ENCODE data around the gene EYS. TPM values are rescaled to one million over a fixed set of nuclear protein-coding genes. Genes with fewer than 3 reads are reported as not detected.

The EYS gene
- total RNA-seq, 2 donors from 2014 or later = not detected

- no peaks in the 10 kb centered on the region for H3K27me3 Mint-ChIP-seq
- ATAC-seq (replicated peaks) = no peak
- no peak overlapping the region for H3K27ac Mint-ChIP-seq
- no peaks in the 10 kb centered on the region for H3K4me1 Mint-ChIP-seq
- H3K9me3 Mint-ChIP-seq = peaks cover 17% of the 10 kb centered on the region
- H3K4me3 Mint-ChIP-seq = no peak overlapping the region
- no peaks in the 10 kb centered on the region for H3K36me3 Mint-ChIP-seq (ENCODE audit: low read depth)
Observed at GRCh38 chr6:65000815-65001214, 706.2 kb downstream of the EYS start.

GRCh38 chr6:64998204-64998603 is 708.8 kb downstream of the EYS start:
- H3K4me1 Mint-ChIP-seq = no peaks in the 10 kb centered on the region
- H3K4me3 Mint-ChIP-seq = no peak overlapping the region
- no peaks in the 10 kb centered on the region for H3K36me3 Mint-ChIP-seq (ENCODE audit: low read depth)
- H3K9me3 Mint-ChIP-seq = peaks cover 8% of the 10 kb centered on the region
- no peaks in the 10 kb centered on the region for H3K27me3 Mint-ChIP-seq
- H3K27ac Mint-ChIP-seq = no peak overlapping the region
- no peak for ATAC-seq (replicated peaks)

DNA sequence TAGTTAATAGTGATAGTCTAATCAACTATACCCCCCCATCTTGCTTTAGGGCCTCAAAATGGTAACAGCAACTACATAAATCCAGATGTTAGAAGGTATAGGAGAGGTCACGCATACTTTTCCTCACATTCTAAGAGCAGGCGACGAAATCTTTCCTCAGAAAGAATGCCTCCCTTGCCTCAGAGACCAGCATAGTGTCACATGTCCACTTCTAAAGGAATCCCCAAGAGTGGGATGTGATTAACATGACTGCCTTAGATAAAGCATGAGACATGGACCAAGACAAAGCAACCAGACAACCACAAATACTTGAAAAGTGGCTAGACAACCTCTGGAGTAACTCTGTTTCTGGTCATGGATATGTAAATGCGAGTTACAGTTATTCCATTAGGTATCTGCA is 710.7 kb downstream of the EYS start:
- peaks cover 8% of the 10 kb centered on the region for H3K9me3 Mint-ChIP-seq
- no peaks in the 10 kb centered on the region for H3K36me3 Mint-ChIP-seq (ENCODE audit: low read depth)
- no peaks in the 10 kb centered on the region for H3K4me1 Mint-ChIP-seq
- no peaks in the 10 kb centered on the region for H3K27me3 Mint-ChIP-seq
- H3K4me3 Mint-ChIP-seq = no peak overlapping the region
- no peak overlapping the region for H3K27ac Mint-ChIP-seq
- ATAC-seq (replicated peaks) = no peak

- Mint-ChIP-seq H3K27me3 (no peaks in the 10 kb centered on the region), H3K27ac (no peak overlapping the region), H3K4me1 (no peaks in the 10 kb centered on the region), H3K9me3 (no peaks in the 10 kb centered on the region), H3K36me3 (ENCODE audit: low read depth) (no peaks in the 10 kb centered on the region), H3K4me3 (no peak overlapping the region)
- no peak for ATAC-seq (replicated peaks)
Observed at GRCh38 chr6:64990652-64991304, 716.2 kb downstream of the EYS start.

GRCh38 chr6:64988148-64988547 is 718.9 kb downstream of the EYS start:
- Mint-ChIP-seq H3K4me1 (no peaks in the 10 kb centered on the region), H3K36me3 (ENCODE audit: low read depth) (no peaks in the 10 kb centered on the region), H3K4me3 (no peak overlapping the region), H3K9me3 (no peaks in the 10 kb centered on the region), H3K27ac (no peak overlapping the region), H3K27me3 (no peaks in the 10 kb centered on the region)
- no peak for ATAC-seq (replicated peaks)

- Mint-ChIP-seq H3K27ac (no peak overlapping the region), H3K9me3 (no peaks in the 10 kb centered on the region), H3K4me1 (no peaks in the 10 kb centered on the region), H3K27me3 (no peaks in the 10 kb centered on the region), H3K36me3 (ENCODE audit: low read depth) (no peaks in the 10 kb centered on the region), H3K4me3 (no peak overlapping the region)
- no peak for ATAC-seq (replicated peaks)
Observed at GRCh38 chr6:64987066-64987465, 720.0 kb downstream of the EYS start.

DNA sequence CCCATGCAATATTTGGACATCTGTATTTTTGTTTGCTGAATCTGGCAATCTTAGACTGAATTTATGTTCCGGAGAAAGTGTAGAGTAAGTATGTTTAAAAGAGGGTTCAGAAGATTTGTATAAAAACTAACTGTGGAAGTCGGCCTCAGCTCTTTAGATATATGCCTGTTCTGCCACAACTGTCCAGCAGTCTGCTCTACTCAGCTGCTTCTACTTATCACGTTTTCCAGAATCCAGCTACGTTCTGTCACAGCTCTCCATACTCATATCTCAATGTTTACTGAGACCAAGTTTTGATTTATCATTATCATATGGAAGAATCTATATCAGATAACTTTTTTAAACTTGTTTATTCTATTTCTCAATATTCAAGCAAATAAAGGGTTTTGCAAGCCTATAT is 721.3 kb downstream of the EYS start:
- H3K9me3 Mint-ChIP-seq = no peaks in the 10 kb centered on the region
- H3K27me3 Mint-ChIP-seq = no peaks in the 10 kb centered on the region
- no peaks in the 10 kb centered on the region for H3K4me1 Mint-ChIP-seq
- no peaks in the 10 kb centered on the region for H3K36me3 Mint-ChIP-seq (ENCODE audit: low read depth)
- no peak overlapping the region for H3K4me3 Mint-ChIP-seq
- no peak for ATAC-seq (replicated peaks)
- no peak overlapping the region for H3K27ac Mint-ChIP-seq

- Mint-ChIP-seq H3K9me3 (no peaks in the 10 kb centered on the region), H3K27me3 (no peaks in the 10 kb centered on the region), H3K36me3 (ENCODE audit: low read depth) (no peaks in the 10 kb centered on the region), H3K27ac (no peak overlapping the region), H3K4me1 (no peaks in the 10 kb centered on the region), H3K4me3 (no peak overlapping the region)
- no peak for ATAC-seq (replicated peaks)
Observed at GRCh38 chr6:64984948-64985347, 722.1 kb downstream of the EYS start.

- Mint-ChIP-seq H3K27ac (no peak overlapping the region), H3K4me3 (no peak overlapping the region), H3K36me3 (ENCODE audit: low read depth) (no peaks in the 10 kb centered on the region), H3K27me3 (no peaks in the 10 kb centered on the region), H3K9me3 (peaks cover 4% of the 10 kb centered on the region), H3K4me1 (no peaks in the 10 kb centered on the region)
- ATAC-seq (replicated peaks) = no peak
Observed at GRCh38 chr6:64983089-64983488, 723.9 kb downstream of the EYS start.

DNA sequence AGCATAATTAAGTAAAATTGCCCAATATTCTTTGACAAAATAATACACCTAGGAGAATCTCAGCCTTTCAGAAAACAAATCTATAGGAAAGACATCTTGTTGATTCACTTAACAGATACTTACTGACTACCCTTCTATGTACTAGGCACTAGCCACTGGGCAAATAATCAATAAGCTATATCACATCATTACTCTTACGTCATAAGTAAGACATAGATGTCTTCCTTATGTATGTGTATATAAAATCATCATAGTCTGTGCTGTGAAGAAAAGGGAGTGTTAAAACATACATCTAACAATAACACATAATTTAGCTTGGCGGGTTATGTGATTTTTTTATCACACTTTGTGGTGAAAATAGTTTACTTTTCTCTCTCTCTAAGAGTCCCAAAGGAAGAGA is 733.9 kb downstream of the EYS start:
- H3K4me3 Mint-ChIP-seq = no peak overlapping the region
- no peaks in the 10 kb centered on the region for H3K27me3 Mint-ChIP-seq
- peaks cover 14% of the 10 kb centered on the region for H3K9me3 Mint-ChIP-seq
- H3K36me3 Mint-ChIP-seq (ENCODE audit: low read depth) = no peaks in the 10 kb centered on the region
- no peaks in the 10 kb centered on the region for H3K4me1 Mint-ChIP-seq
- no peak for ATAC-seq (replicated peaks)
- H3K27ac Mint-ChIP-seq = no peak overlapping the region

DNA sequence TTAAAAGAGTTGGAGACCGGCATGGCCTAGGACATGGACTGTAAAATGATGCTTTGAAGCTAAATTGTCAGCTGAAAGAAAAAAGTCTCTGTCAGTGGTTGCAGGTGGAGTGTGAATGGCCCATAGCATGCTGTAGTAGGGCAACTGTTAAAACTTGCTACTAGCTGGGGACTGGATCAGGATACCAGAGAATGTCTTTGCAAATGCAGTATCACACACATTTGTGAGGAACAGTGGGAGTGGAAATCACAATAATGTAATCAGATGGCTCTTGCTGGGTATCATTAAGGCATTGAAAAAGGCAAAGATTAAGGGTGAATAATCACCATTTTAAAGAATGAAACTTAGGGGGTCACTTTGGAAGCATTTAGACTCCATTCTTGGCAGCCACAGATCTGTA is 737.9 kb downstream of the EYS start:
- Mint-ChIP-seq H3K27ac (no peak overlapping the region), H3K4me1 (no peaks in the 10 kb centered on the region), H3K36me3 (ENCODE audit: low read depth) (no peaks in the 10 kb centered on the region), H3K4me3 (no peak overlapping the region), H3K27me3 (no peaks in the 10 kb centered on the region), H3K9me3 (peaks cover 15% of the 10 kb centered on the region)
- ATAC-seq (replicated peaks) = no peak

GRCh38 chr6:64955435-64955848 is 751.6 kb downstream of the EYS start:
- Mint-ChIP-seq H3K9me3 (peaks cover 21% of the 10 kb centered on the region), H3K27me3 (no peaks in the 10 kb centered on the region), H3K4me3 (no peak overlapping the region), H3K4me1 (no peaks in the 10 kb centered on the region), H3K36me3 (ENCODE audit: low read depth) (no peaks in the 10 kb centered on the region), H3K27ac (no peak overlapping the region)
- ATAC-seq (replicated peaks) = no peak

GRCh38 chr6:64949257-64949656 is 757.8 kb downstream of the EYS start:
- H3K4me3 Mint-ChIP-seq = no peak overlapping the region
- ATAC-seq (replicated peaks) = no peak
- no peaks in the 10 kb centered on the region for H3K36me3 Mint-ChIP-seq (ENCODE audit: low read depth)
- no peaks in the 10 kb centered on the region for H3K4me1 Mint-ChIP-seq
- H3K9me3 Mint-ChIP-seq = peaks cover 12% of the 10 kb centered on the region
- H3K27me3 Mint-ChIP-seq = no peaks in the 10 kb centered on the region
- H3K27ac Mint-ChIP-seq = no peak overlapping the region

DNA sequence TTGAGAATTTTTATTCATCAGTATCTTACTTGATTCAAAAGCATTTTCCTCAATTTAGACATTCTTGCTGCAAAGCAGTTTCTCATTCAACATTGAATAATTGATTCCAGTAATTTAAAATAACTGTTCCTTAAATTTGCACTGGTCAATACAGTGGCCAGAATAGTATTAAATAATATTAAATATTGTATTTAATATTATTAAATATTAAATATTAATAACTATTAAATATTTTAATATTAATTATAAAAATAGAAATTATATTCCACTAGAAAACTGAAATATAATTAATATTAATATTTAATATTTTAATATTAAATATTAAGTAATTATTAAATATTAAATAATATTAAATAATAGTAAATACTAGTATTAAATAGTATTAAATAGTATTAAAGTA is 758.8 kb downstream of the EYS start:
- Mint-ChIP-seq H3K27ac (no peak overlapping the region), H3K9me3 (peaks cover 17% of the 10 kb centered on the region), H3K27me3 (no peaks in the 10 kb centered on the region), H3K36me3 (ENCODE audit: low read depth) (no peaks in the 10 kb centered on the region), H3K4me1 (no peaks in the 10 kb centered on the region), H3K4me3 (no peak overlapping the region)
- ATAC-seq (replicated peaks) = no peak

- no peak overlapping the region for H3K27ac Mint-ChIP-seq
- H3K4me3 Mint-ChIP-seq = no peak overlapping the region
- H3K4me1 Mint-ChIP-seq = no peaks in the 10 kb centered on the region
- H3K9me3 Mint-ChIP-seq = peaks cover 21% of the 10 kb centered on the region
- H3K36me3 Mint-ChIP-seq (ENCODE audit: low read depth) = no peaks in the 10 kb centered on the region
- no peaks in the 10 kb centered on the region for H3K27me3 Mint-ChIP-seq
- ATAC-seq (replicated peaks) = no peak
Observed at GRCh38 chr6:64945450-64945849, 761.6 kb downstream of the EYS start.

DNA sequence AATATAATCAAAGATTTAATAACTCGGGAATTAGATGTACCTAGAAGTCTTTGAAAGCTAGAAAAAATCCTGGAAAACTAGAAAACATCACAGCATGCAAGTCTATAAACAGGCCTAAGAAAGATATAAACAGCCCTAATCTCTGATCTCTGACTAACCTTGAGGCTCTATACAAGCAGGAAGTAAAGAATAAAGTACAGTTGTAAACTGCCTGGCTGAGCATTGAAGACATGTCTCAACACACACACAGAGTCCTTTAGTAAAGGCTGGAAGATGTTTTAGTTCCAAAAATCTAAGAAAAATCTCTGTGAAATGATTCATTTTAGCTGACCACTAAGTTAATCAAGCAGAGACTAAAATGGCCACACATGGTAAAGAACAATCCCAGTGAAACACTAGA is 774.5 kb downstream of the EYS start:
- Mint-ChIP-seq H3K27ac (no peak overlapping the region), H3K4me1 (no peaks in the 10 kb centered on the region), H3K36me3 (ENCODE audit: low read depth) (no peaks in the 10 kb centered on the region), H3K4me3 (no peak overlapping the region), H3K27me3 (no peaks in the 10 kb centered on the region), H3K9me3 (peaks cover 6% of the 10 kb centered on the region)
- no peak for ATAC-seq (replicated peaks)

Data from activated T-helper 17 cell treated with anti-CD3 and anti-CD28 coated beads, Interleukin-2, amount 50 U/mL, for 72 hours (primary cell).